SK-N-SH (cell line): Measurements from ENCODE around the gene PLEKHA6. TPM values are rescaled to one million over a fixed set of nuclear protein-coding genes. Genes with fewer than 3 reads are reported as not detected.
A peak's percentile ranks its signal among the peaks of the same experiment; 100 is the strongest.

Experiments used
- CTCF ChIA-PET: fragments of 300-600, 350-600 bp; formaldehyde crosslinking; extraction: SDS; loops from one replicate; lab custom pipeline; 2021; lab: Yijun Ruan, JAX
- POLR2A ChIA-PET: fragments of 350-600 bp; sonication (Branson Sonifier 250); formaldehyde crosslinking; extraction: SDS; loops from one replicate; lab custom pipeline; 2020; ENCODE audit warnings: antibody characterized with exemption, inconsistent platforms; lab: Yijun Ruan, JAX
- DNase-seq: peaks from one replicate; pipeline ENCODE4 v3.0.0; 2012
- H2AFZ ChIP-seq: fragments of 200-600 bp; sonication (generic); 2 replicates; pipeline ENCODE4 v1.8.1; 2016; ENCODE audit warnings: antibody characterized with exemption, mild to moderate bottlenecking, low read depth
- H3F3A ChIP-seq: fragments of 200-600 bp; sonication (generic); replicated peaks from 2 replicates; pipeline ENCODE3; 2016; ENCODE audit warnings: antibody characterized with exemption, mild to moderate bottlenecking; ENCODE audit not compliant: insufficient read depth
- H3K27ac ChIP-seq, 2 experiments: fragments of 200-500 bp in 1 of 2; fragments of 200-600 bp in 1 of 2; sonication (Bioruptor generic) in 1 of 2; sonication (generic), shearing (Covaris generic) in 1 of 2; 2 replicates each; pipeline versions ENCODE4 v1.5.1 to v1.6.1; 2014 to 2016; ENCODE audit warnings: low read depth in 2 of 2, inconsistent platforms in 1 of 2, low read length in 1 of 2, mild to moderate bottlenecking in 1 of 2, mixed read lengths in 1 of 2
- H3K27me3 ChIP-seq: fragments of 200-600 bp; sonication (generic), shearing (Covaris generic); 2 replicates; pipeline ENCODE4 v1.6.1; 2016; ENCODE audit warnings: mixed run types; ENCODE audit not compliant: insufficient read depth
- H3K36me3 ChIP-seq, 2 experiments: fragments of 200-500 bp in 1 of 2; fragments of 200-600 bp in 1 of 2; sonication (Bioruptor generic) in 1 of 2; sonication (generic) in 1 of 2; replicated peaks in 1 of 2; 2 replicates each; pipeline versions ENCODE3 to v1.5.1; 2014 to 2016; ENCODE audit warnings: low read length in 1 of 2, mild to moderate bottlenecking in 1 of 2; ENCODE audit not compliant: insufficient read depth in 2 of 2, control insufficient read depth in 1 of 2
- H3K4me1 ChIP-seq, 2 experiments: fragments of 200-500 bp in 1 of 2; fragments of 200-600 bp in 1 of 2; sonication (Bioruptor generic) in 1 of 2; sonication (generic), shearing (Covaris generic) in 1 of 2; 2 replicates each; pipeline versions ENCODE4 v1.5.1 to v1.6.1; 2014 to 2016; ENCODE audit warnings: low read depth in 1 of 2, low read length in 1 of 2, mixed run types in 1 of 2; ENCODE audit not compliant: insufficient read depth in 2 of 2, control insufficient read depth in 1 of 2
- H3K4me2 ChIP-seq: fragments of 200-600 bp; sonication (generic), shearing (Covaris generic); 2 replicates; pipeline ENCODE4 v1.6.1; 2017; ENCODE audit warnings: mixed run types
- H3K4me3 ChIP-seq, 2 experiments: fragments of 200-500 bp in 1 of 2; fragments of 200-600 bp in 1 of 2; sonication (Bioruptor generic) in 1 of 2; sonication (generic), shearing (Covaris generic) in 1 of 2; 2 replicates each; pipeline versions ENCODE4 v1.5.1 to v1.8.1; 2014 to 2016; ENCODE audit warnings: low read depth in 2 of 2, inconsistent platforms in 1 of 2, low read length in 1 of 2, mild to moderate bottlenecking in 1 of 2, mixed read lengths in 1 of 2, moderate library complexity in 1 of 2
- H3K79me2 ChIP-seq: fragments of 200-600 bp; sonication (generic); 2 replicates; pipeline ENCODE4 v1.8.1; 2017; ENCODE audit warnings: mild to moderate bottlenecking; ENCODE audit not compliant: insufficient read depth
- H3K9ac ChIP-seq: fragments of 200-600 bp; sonication (generic); 2 replicates; pipeline ENCODE4 v1.6.1; 2017; ENCODE audit warnings: mixed run types
- H3K9me2 ChIP-seq: fragments of 200-600 bp; sonication (generic); 2 replicates; pipeline ENCODE4 v1.6.1; 2017; ENCODE audit warnings: mixed run types
- H3K9me3 ChIP-seq: fragments of 200-600 bp; sonication (generic); 2 replicates; pipeline ENCODE4 v1.6.1; 2017; ENCODE audit warnings: mixed run types, mild to moderate bottlenecking, moderate library complexity
- H4K20me1 ChIP-seq: fragments of 200-600 bp; sonication (generic); 2 replicates; pipeline ENCODE4 v1.6.1; 2017; ENCODE audit warnings: mild to moderate bottlenecking, mixed run types; ENCODE audit not compliant: insufficient read depth
- CHD2 ChIP-seq: fragments of 150-350 bp; IDR thresholded peaks from 2 replicates; pipeline ENCODE4 v1.6.1; 2018; ENCODE audit warnings: low read length; ENCODE audit not compliant: partially characterized antibody
- ELF1 ChIP-seq: IDR thresholded peaks from 2 replicates; pipeline ENCODE4 v1.4.0; 2012
- EP300 ChIP-seq, 2 experiments: IDR thresholded peaks; 2 replicates each; pipeline versions ENCODE4 v1.4.0 to v1.6.1; 2012; ENCODE audit warnings: borderline replicate concordance in 1 of 2, low read depth in 1 of 2, low read length in 1 of 2
- FOSL2 ChIP-seq: IDR thresholded peaks from 2 replicates; pipeline ENCODE4 v1.4.0; 2012; ENCODE audit warnings: low read depth, mild to moderate bottlenecking, moderate library complexity, borderline replicate concordance
- FOXM1 ChIP-seq: IDR thresholded peaks from 2 replicates; pipeline ENCODE4 v1.4.0; 2012; ENCODE audit warnings: low read depth, mild to moderate bottlenecking
- IRF3 ChIP-seq: fragments of 150-350 bp; IDR thresholded peaks from 2 replicates; pipeline ENCODE4 v1.6.1; 2016; ENCODE audit warnings: mild to moderate bottlenecking, low read depth, low read length
- JUND ChIP-seq: IDR thresholded peaks from 2 replicates; pipeline ENCODE4 v1.4.0; 2012
- MEF2A ChIP-seq: IDR thresholded peaks from 2 replicates; pipeline ENCODE4 v1.4.0; 2012; ENCODE audit warnings: low read depth, borderline replicate concordance
- MXI1 ChIP-seq: IDR thresholded peaks from 2 replicates; pipeline ENCODE4 v1.6.1; 2012; ENCODE audit warnings: mild to moderate bottlenecking, low read depth, low read length, improper control_type of control experiment
- NFIC ChIP-seq: IDR thresholded peaks from 2 replicates; pipeline ENCODE4 v1.4.0; 2012; ENCODE audit warnings: borderline replicate concordance
- NRF1 ChIP-seq: IDR thresholded peaks from 2 replicates; pipeline ENCODE4 v1.6.1; 2012; ENCODE audit warnings: low read depth, mild to moderate bottlenecking, low read length
- PBX3 ChIP-seq: IDR thresholded peaks from 2 replicates; pipeline ENCODE4; 2012
- POLR2AphosphoS5 ChIP-seq: IDR thresholded peaks from 2 replicates; pipeline ENCODE4 v1.6.1; 2012; ENCODE audit warnings: low read depth, low read length
- RCOR1 ChIP-seq: fragments of 150-350 bp; IDR thresholded peaks from 2 replicates; pipeline ENCODE4 v1.6.1; 2017; ENCODE audit warnings: antibody characterized with exemption, low read length
- RFX5 ChIP-seq: IDR thresholded peaks from 2 replicates; pipeline ENCODE4 v1.6.1; 2012; ENCODE audit warnings: mild to moderate bottlenecking, improper control_type of control experiment, low read length
- TAF1 ChIP-seq: IDR thresholded peaks from 2 replicates; pipeline ENCODE4 v1.6.1; 2012; ENCODE audit warnings: low read depth, mild to moderate bottlenecking, low read length, moderate library complexity, borderline replicate concordance
- TCF12 ChIP-seq: IDR thresholded peaks from 2 replicates; pipeline ENCODE4 v1.4.0; 2012
- TEAD4 ChIP-seq: IDR thresholded peaks from 2 replicates; pipeline ENCODE4 v1.4.0; 2012; ENCODE audit warnings: mild to moderate bottlenecking, borderline replicate concordance; ENCODE audit not compliant: insufficient read depth
- USF2 ChIP-seq: fragments of 150-350 bp; IDR thresholded peaks from 2 replicates; pipeline ENCODE4 v1.6.1; 2017; ENCODE audit warnings: antibody characterized with exemption, low read length, low read depth, borderline replicate concordance
- YY1 ChIP-seq: IDR thresholded peaks from 2 replicates; pipeline ENCODE4 v1.4.0; 2012; ENCODE audit warnings: low read depth, mild to moderate bottlenecking
- WGBS: methylation state at CpG from one replicate; pipeline ENCODE4 v1.1.6; 2017; ENCODE audit warnings: low lambda C conversion rate; 5-methylcytosine and 5-hydroxymethylcytosine counted together
- polyA plus RNA-seq, 3 experiments: library from polyadenylated mRNA; depleted of rRNA; stranded (reverse); fragments of >200 nt; gene quantifications; 2 replicates each; pipeline ENCODE4 v1.2.3, GENCODE V29; 2012

Gene PLEKHA6
- polyA plus RNA-seq, 1 of the 3 experiments (the other 2 are of a cell fraction): 1.2 TPM

GRCh38 chr1:204196068-204196795 lies 163.5 kb downstream of the PLEKHA6 start, which contains the start of gene KISS1:
KISS1 (minus strand) TSS chr1:204196491; CDS start chr1:204192876, 3,615 bp downstream.
- H3K9ac ChIP-seq: no peak within 1 kb of the TSS; the same call in 1 of the 2 replicates
- H3K4me1 ChIP-seq: peaks cover 2 to 26% of the 10 kb centered on the region in 2 experiments; a peak in 2 of 4 replicates
- no peaks in the 10 kb centered on the region for H3K9me3 ChIP-seq
- H3K27ac ChIP-seq: no peak within 1 kb of the TSS
- POLR2A ChIA-PET: no interaction called here
- DNase-seq: no peak
- no peaks in the 10 kb centered on the region for H3K27me3 ChIP-seq
- WGBS: 64% methylated on average over 13 of the region's 18 CpGs
- CTCF ChIA-PET: interaction anchor here (0.6 to 1.2 kb wide), 3 partner anchors 11 to 167 kb away, joined by 3 to 7 read pairs (median 3); no protein-coding TSS in a partner anchor
- H3F3A ChIP-seq: no peaks in the 10 kb centered on the region
- H3K4me2 ChIP-seq: peak within 1 kb of the TSS; percentile 19; the same call in 1 of the 2 replicates
- no peaks in the 10 kb centered on the region for H4K20me1 ChIP-seq
- H3K9me2 ChIP-seq: no peaks in the 10 kb centered on the region
- no peak for TF ChIP-seq CHD2
- TF ChIP-seq YY1: no peak
- TF ChIP-seq RCOR1: no peak
- TF ChIP-seq POLR2AphosphoS5: no peak
- no peak for TF ChIP-seq FOXM1
- no peak for TF ChIP-seq RFX5
- TF ChIP-seq PBX3: no peak
- no peak for TF ChIP-seq TEAD4
- no peak for TF ChIP-seq MXI1
- H3K4me3 ChIP-seq: no peak within 1 kb of the TSS
- H3K79me2 ChIP-seq: no peaks in the 10 kb centered on the region
- no peaks in the 10 kb centered on the region for H3K36me3 ChIP-seq
- H2AFZ ChIP-seq: peak within 1 kb of the TSS; percentile 22; the same call in 1 of the 2 replicates

- no peak for DNase-seq
- Histone ChIP-seq H3K4me1 (peaks cover 2 to 26% of the 10 kb centered on the region in 2 experiments; a peak in 2 of 4 replicates), H3K4me2 (no peak overlapping the region), H3K4me3 (no peak overlapping the region), H3K36me3 (no peaks in the 10 kb centered on the region), H3F3A (no peaks in the 10 kb centered on the region), H3K9me2 (no peaks in the 10 kb centered on the region), H3K9ac (no peak overlapping the region), H4K20me1 (no peaks in the 10 kb centered on the region), H2AFZ (no peak overlapping the region), H3K79me2 (no peaks in the 10 kb centered on the region), H3K27ac (no peak overlapping the region), H3K27me3 (no peaks in the 10 kb centered on the region), H3K9me3 (no peaks in the 10 kb centered on the region)
- ChIA-PET POLR2A (no interaction called here), CTCF (interaction anchor here (0.8 to 1.7 kb wide), 5 partner anchors 11 to 204 kb away, joined by 4 to 5 read pairs (median 4); partner anchors contain the start of gene GOLT1A)
- TF ChIP-seq NRF1 (no peak), NFIC (no peak), JUND (no peak), PBX3 (no peak), FOSL2 (no peak), TAF1 (no peak), USF2 (no peak), MEF2A (no peak), EP300 (IDR thresholded peaks at IDR 0.05; ENCODE audit: borderline replicate concordance in 1 of 2, low read depth in 1 of 2, low read length in 1 of 2) (no peak), ELF1 (no peak), IRF3 (no peak), TCF12 (no peak), YY1 (no peak), TEAD4 (no peak), RFX5 (no peak)
- 81% methylated on average over 6 of the region's 7 CpGs for WGBS
Measured at GRCh38 chr1:204194771-204195170, 165.0 kb downstream of the PLEKHA6 start.
